ENCODE results near the gene NAA20. TPM values are rescaled to one million over a fixed set of nuclear protein-coding genes. Genes with fewer than 3 reads are reported as not detected.

NAA20 gene
- total RNA-seq, 1 donor, result 32.6 TPM

Other genes with a start within 250 kb of the NAA20 start
- gene CRNKL1, start 35.1 kb downstream of the NAA20 start, total RNA-seq, result 31.5 and 33.7 TPM in 2 replicates
- gene CFAP61, start 35.2 kb downstream of the NAA20 start, total RNA-seq, result not detected in 2 replicates

Measured in osteoblast (primary cell).